ENCODE data around the gene DAZAP1.

DAZAP1 gene

GRCh38 chr19:1430246-1430645 is 22.9 kb downstream of the DAZAP1 start:
- no peak for TF ChIP-seq CTCF (IDR thresholded peaks at IDR 0.05)

DNA sequence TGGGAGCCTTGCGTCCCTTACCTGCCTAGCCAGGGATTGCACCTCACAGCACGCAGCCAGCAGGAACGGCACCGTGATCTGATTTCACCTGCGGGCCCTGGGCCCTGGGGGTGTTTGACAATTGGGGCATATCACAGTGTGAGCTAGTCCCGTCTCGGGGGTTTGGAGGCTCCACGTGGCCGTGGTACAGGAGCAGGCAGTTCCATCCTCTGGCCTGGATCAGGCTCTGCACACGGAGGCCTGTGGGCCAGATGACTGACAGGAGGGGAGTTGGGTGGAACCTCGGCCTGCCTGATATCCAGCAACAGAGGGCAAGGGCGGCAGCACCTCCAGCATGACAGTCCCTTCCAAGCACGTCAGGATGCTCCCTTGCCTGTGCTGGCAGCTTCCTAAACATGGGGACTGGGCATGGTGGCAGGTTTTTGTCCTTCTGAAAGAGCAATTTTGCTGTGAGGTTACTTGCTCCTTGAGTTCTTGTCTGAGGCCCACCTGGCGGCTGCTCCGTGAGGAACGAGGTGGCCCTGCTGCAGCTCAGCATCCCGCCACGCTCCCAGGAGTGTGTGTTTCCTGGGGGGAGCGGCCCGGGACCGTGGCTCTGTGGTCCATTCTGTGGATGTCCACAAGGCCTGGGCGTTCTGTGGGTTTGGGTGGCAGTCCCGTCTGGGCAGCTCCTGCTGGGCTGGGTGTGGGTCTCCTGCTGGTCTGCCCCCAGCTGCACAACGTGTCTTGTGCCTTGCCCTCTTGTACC is 24.5 kb downstream of the DAZAP1 start:
- no peak for TF ChIP-seq CTCF (IDR thresholded peaks at IDR 0.05)

DNA sequence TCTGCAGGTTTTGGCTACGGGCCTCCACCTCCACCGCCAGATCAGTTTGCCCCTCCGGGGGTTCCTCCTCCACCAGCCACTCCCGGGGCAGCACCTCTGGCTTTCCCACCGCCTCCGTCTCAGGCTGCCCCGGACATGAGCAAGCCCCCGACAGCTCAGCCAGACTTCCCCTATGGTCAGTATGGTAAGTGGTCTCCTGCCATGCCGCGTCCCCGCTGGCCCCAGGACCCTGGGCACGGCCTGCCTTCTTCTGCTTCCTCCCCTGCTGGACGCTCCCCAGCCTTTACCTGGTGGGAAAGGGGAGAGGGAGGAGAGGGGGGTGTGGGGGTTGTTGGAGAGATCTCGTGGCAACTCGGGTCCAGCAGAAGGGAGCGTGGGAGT is 25.1 kb downstream of the DAZAP1 start:
- no peak for TF ChIP-seq CTCF (IDR thresholded peaks at IDR 0.05)

DNA sequence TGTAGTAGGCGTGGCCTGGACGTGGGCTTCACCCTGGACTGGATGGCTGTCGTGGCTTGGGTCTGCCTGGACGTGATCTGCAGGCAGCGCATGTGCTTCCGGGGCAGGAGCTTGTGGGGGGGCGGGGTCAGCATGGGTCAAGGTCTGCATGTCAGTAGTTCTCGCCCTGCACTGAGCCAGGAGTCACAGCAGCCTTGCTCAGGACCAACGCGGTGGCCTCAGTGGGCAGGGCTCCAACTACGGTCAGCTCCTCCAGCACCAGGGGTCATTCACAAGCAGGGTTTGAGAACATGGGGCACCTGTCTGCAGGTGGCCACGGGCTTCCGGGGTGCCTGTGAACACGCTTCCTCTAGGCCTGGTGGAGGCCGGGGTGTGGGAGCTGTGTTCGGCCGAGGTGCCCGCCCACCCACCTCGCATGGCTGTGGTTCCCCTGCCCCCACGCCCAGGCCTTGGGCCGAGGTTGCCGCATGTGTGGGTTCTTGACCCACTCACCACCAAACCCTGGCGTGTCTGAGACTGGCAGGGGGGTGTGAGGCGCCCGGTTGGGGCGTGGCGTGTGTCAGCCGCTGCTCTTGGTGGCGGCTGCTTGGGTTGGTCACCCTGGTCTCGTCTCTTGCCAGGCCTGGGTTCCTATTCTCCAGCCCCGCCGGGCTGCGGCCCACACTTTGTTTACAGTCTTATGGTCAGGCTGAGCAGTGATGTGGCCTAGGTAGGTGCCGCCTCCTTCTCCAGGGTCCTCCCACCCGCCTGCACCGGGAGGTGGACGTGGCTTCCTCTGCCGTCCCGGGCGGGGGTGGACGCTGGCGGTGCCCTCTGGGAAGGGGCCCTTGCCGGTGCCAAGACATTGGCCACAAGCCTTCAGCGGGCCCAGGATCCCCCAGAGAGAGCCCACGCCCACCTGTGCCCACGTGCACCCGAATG is 26.0 kb downstream of the DAZAP1 start:
- no peak for TF ChIP-seq CTCF (IDR thresholded peaks at IDR 0.05)

DNA sequence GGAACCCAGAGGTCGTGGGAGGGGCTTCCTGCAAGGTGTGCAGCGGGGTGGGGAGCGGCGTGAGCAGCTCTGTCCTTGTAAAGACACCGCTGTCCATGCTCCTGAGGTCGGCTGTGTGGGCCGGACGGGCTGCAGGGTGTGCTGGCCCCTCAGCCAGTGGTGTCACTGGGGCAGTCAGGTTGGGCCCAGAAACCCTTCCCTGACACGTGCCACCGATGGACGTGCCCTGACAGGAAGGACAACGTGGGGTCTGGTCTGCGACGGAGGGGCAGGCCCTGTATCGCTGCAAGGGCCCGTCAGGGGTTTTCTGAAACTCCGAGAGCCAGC is 26.6 kb downstream of the DAZAP1 start:
- no peak for TF ChIP-seq CTCF (IDR thresholded peaks at IDR 0.05)

DNA sequence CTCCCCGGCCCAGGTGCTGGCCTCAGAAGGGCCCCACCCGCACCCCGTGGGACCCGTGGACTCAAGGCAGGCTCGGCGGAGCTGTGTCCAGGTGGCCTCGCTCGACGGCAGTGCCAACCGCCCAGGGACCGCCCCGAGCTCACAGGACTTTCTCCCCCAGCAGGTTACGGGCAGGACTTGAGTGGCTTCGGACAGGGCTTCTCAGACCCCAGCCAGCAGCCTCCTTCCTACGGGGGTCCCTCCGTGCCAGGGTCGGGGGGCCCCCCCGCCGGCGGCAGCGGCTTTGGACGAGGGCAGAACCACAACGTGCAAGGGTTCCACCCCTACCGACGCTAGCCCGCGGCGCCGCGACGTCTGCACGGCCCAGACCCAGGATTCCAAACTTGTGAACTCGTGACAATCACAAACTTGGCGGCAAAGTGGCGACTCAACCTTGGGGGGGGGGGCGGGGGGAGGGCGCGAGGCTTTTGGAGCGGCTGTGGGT is 27.2 kb downstream of the DAZAP1 start:
- no peak for TF ChIP-seq CTCF (IDR thresholded peaks at IDR 0.05)

GRCh38 chr19:1435378-1435989 is 28.1 kb downstream of the DAZAP1 start:
- no peak for TF ChIP-seq CTCF (IDR thresholded peaks at IDR 0.05)

All from LNCAP (cell line).